Smooth muscle cell (in vitro differentiated cells): ENCODE data around the gene ECM1. TPM values are rescaled to one million over a fixed set of nuclear protein-coding genes. Genes with fewer than 3 reads are reported as not detected.

ENCODE experiments used
- DNase-seq: peaks from one replicate; lab custom pipeline; 2025; ENCODE audit not compliant: unreplicated experiment; lab: John Stamatoyannopoulos, UW
- H2AFZ ChIP-seq: fragments of 200-600 bp; sonication (generic); 2 replicates; pipeline ENCODE4 v1.6.0; 2016; ENCODE audit warnings: antibody characterized with exemption, low read depth, mild to moderate bottlenecking
- H3F3A ChIP-seq: fragments of 200-600 bp; sonication (generic); 2 replicates; pipeline ENCODE4 v1.6.0; 2017; ENCODE audit warnings: antibody characterized with exemption, low read depth
- H3K27ac ChIP-seq: fragments of 200-600 bp; sonication (generic); 2 replicates; pipeline ENCODE4 v1.5.1; 2016; ENCODE audit warnings: low read depth, mild to moderate bottlenecking
- H3K27me3 ChIP-seq: fragments of 200-600 bp; sonication (generic); 2 replicates; pipeline ENCODE4 v1.6.1; 2016; ENCODE audit warnings: low read depth, mild to moderate bottlenecking
- H3K36me3 ChIP-seq: fragments of 200-600 bp; sonication (generic); 2 replicates; pipeline ENCODE4 v1.5.1; 2016; ENCODE audit warnings: low read depth
- H3K4me1 ChIP-seq: fragments of 200-600 bp; sonication (generic); 2 replicates; pipeline ENCODE4 v1.5.1; 2016; ENCODE audit warnings: low read depth
- H3K4me2 ChIP-seq: fragments of 200-600 bp; sonication (generic); 2 replicates; pipeline ENCODE4 v1.6.0; 2016; ENCODE audit warnings: mild to moderate bottlenecking
- H3K4me3 ChIP-seq: fragments of 200-600 bp; sonication (generic); 2 replicates; pipeline ENCODE4 v1.5.1; 2016; ENCODE audit warnings: mild to moderate bottlenecking
- H3K79me2 ChIP-seq: fragments of 200-600 bp; sonication (generic); 2 replicates; pipeline ENCODE4 v1.6.0; 2016; ENCODE audit warnings: low read depth, mild to moderate bottlenecking
- H3K9ac ChIP-seq: fragments of 200-600 bp; sonication (generic); 2 replicates; pipeline ENCODE4 v1.6.0; 2016; ENCODE audit warnings: low read depth
- H3K9me3 ChIP-seq: fragments of 200-600 bp; sonication (generic); replicated peaks from 2 replicates; pipeline ENCODE4 v1.5.1; 2016; ENCODE audit warnings: low read depth
- H4K20me1 ChIP-seq: fragments of 200-600 bp; sonication (generic); 2 replicates; pipeline ENCODE4 v1.6.0; 2016; ENCODE audit warnings: low read depth
- CTCF ChIP-seq: fragments of 200-600 bp; sonication (generic); IDR thresholded peaks from 2 replicates; pipeline ENCODE4 v1.5.1; 2017; ENCODE audit warnings: borderline replicate concordance, mild to moderate bottlenecking, antibody characterized with exemption; ENCODE audit not compliant: insufficient read depth, poor library complexity, severe bottlenecking
- WGBS: methylation state at CpG from one replicate; pipeline ENCODE4 v1.1.7; 2016; ENCODE audit warnings: low lambda C conversion rate; 5-methylcytosine and 5-hydroxymethylcytosine counted together
- polyA plus RNA-seq: library from polyadenylated mRNA; unstranded; fragments of >200 nt; fragmentation: Nextera tagmentation; extraction: Ambion mirVana; gene quantifications from 2 replicates; pipeline ENCODE4 v1.2.1, GENCODE V29; 2016
- total RNA-seq: library from RNA; depleted of rRNA; stranded (reverse); fragments of >200 nt; gene quantifications from 2 replicates; pipeline ENCODE4 v1.2.3, GENCODE V29; 2014

The ECM1 gene
- total and polyA plus RNA-seq, 2 experiments from 2014 or later, result 19.0 to 36.1 TPM

- Histone ChIP-seq H4K20me1 (no peaks in the 10 kb centered on the region), H3K9me3 (no peaks in the 10 kb centered on the region), H3K9ac (no peak overlapping the region), H2AFZ (no peak overlapping the region), H3K79me2 (no peaks in the 10 kb centered on the region), H3K4me2 (no peak overlapping the region), H3K4me3 (no peak overlapping the region), H3K27me3 (no peaks in the 10 kb centered on the region), H3K36me3 (no peaks in the 10 kb centered on the region), H3F3A (no peaks in the 10 kb centered on the region), H3K27ac (no peak overlapping the region), H3K4me1 (peaks cover 9% of the 10 kb centered on the region)
- DNase-seq, result no peak
- 72% methylated on average over 5 of the region's 5 CpGs for WGBS
- TF ChIP-seq CTCF, result no peak
Observed at GRCh38 chr1:150532860-150533259, 25.0 kb downstream of the ECM1 start.

GRCh38 chr1:150534002-150534401 lies 26.1 kb downstream of the ECM1 start:
- Histone ChIP-seq H4K20me1 (no peaks in the 10 kb centered on the region), H2AFZ (no peak overlapping the region), H3K4me3 (no peak overlapping the region), H3F3A (no peaks in the 10 kb centered on the region), H3K4me2 (no peak overlapping the region), H3K27ac (no peak overlapping the region), H3K27me3 (no peaks in the 10 kb centered on the region), H3K9me3 (no peaks in the 10 kb centered on the region), H3K79me2 (no peaks in the 10 kb centered on the region), H3K36me3 (no peaks in the 10 kb centered on the region), H3K4me1 (peaks cover 3% of the 10 kb centered on the region), H3K9ac (no peak overlapping the region)
- WGBS, result 99% methylated on average over 6 of the region's 6 CpGs
- TF ChIP-seq CTCF, result no peak
- no peak for DNase-seq

- no peak for DNase-seq
- Histone ChIP-seq H3K4me3 (no peak overlapping the region), H2AFZ (no peak overlapping the region), H3K36me3 (no peaks in the 10 kb centered on the region), H4K20me1 (no peaks in the 10 kb centered on the region), H3K4me2 (peak overlapping the region; percentile 30), H3K27ac (peak overlapping the region; percentile 35), H3K79me2 (no peaks in the 10 kb centered on the region), H3K4me1 (no peaks in the 10 kb centered on the region), H3K27me3 (no peaks in the 10 kb centered on the region), H3F3A (no peaks in the 10 kb centered on the region), H3K9me3 (no peaks in the 10 kb centered on the region), H3K9ac (no peak overlapping the region)
- TF ChIP-seq CTCF, result no peak
- WGBS, result 63% methylated on average over 14 of the region's 14 CpGs
Observed at GRCh38 chr1:150535511-150536287, 27.8 kb downstream of the ECM1 start.
